Testis (tissue), 2 donors: Measurements from ENCODE around the gene TCF7L1.

Experiments used
- POLR2A ChIP-seq: fragments of 450-650 bp; IDR thresholded peaks from one replicate; pipeline ENCODE4 v1.6.1; 2017; ENCODE audit warnings: antibody characterized with exemption, mild to moderate bottlenecking, moderate library complexity
- TF ChIP-seq, protein P1 (sequence below), 3 experiments: fragments of 450-650 bp in 2 of 3; fragments of 200-600 bp in 1 of 3; sonication (generic) in 1 of 3; IDR thresholded peaks; one replicate each; pipeline ENCODE4 v1.5.1; 2016 to 2019; ENCODE audit warnings: antibody characterized with exemption in 3 of 3, mild to moderate bottlenecking in 2 of 3, moderate library complexity in 1 of 3

DNA sequence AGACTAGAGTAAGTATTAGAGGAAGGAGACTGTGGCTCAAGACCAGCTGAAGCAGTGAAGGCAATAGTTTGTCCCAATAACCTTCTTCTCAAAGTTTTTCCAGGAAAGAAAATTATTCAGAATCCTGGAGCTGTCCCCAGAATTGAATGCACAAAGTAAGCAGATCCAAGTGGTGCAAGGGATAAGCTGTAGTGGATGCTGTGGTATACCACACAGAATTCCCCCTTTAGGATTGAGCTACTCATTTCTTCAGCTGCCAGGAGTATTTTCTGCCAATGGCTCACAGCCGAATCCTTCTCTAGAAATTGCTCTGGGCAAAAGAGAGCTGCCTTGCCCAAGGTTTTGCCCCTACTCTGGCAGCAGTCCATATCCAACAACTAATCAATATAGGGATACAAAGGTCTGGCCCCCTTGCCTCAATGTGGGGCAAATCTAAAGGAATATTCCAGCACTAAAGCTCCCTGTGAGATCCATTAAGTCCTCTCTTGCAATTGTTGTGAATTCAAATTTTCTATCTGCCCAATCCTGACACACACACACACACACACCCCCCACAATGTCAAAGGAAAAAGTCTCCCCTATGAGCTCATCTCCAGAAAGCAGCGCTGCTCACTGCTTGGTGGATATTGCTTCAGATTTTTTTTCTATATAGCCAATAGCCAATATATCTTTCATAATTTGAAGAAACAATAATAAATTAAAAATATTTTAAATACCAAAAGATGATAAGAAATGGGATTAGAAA, 18.4 kb upstream of the TCF7L1 start:
- TF ChIP-seq, protein P1, sequence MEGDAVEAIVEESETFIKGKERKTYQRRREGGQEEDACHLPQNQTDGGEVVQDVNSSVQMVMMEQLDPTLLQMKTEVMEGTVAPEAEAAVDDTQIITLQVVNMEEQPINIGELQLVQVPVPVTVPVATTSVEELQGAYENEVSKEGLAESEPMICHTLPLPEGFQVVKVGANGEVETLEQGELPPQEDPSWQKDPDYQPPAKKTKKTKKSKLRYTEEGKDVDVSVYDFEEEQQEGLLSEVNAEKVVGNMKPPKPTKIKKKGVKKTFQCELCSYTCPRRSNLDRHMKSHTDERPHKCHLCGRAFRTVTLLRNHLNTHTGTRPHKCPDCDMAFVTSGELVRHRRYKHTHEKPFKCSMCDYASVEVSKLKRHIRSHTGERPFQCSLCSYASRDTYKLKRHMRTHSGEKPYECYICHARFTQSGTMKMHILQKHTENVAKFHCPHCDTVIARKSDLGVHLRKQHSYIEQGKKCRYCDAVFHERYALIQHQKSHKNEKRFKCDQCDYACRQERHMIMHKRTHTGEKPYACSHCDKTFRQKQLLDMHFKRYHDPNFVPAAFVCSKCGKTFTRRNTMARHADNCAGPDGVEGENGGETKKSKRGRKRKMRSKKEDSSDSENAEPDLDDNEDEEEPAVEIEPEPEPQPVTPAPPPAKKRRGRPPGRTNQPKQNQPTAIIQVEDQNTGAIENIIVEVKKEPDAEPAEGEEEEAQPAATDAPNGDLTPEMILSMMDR (IDR thresholded peaks at IDR 0.05), result no peak
- TF ChIP-seq POLR2A, result no peak
